Chondrocyte (in vitro differentiated cells): Measurements from ENCODE around the gene CHURC1. TPM values are rescaled to one million over a fixed set of nuclear protein-coding genes. Genes with fewer than 3 reads are reported as not detected.

Experiments used
- DNase-seq: peaks from one replicate; pipeline ENCODE4 v3.0.0; 2021; ENCODE audit warnings: mixed read lengths, low spot score
- H3K27ac Mint-ChIP-seq: one replicate; pipeline ENCODE4 v1.8.0; 2021; ENCODE audit warnings: mild to moderate bottlenecking, moderate library complexity, mixed read lengths; ENCODE audit not compliant: unreplicated experiment
- H3K27me3 Mint-ChIP-seq: 2 replicates; pipeline ENCODE4 v1.8.0; 2021; ENCODE audit warnings: low read depth, mixed read lengths
- H3K36me3 Mint-ChIP-seq: 2 replicates; pipeline ENCODE4 v1.8.0; 2021; ENCODE audit warnings: low read depth, mixed read lengths
- H3K4me1 Mint-ChIP-seq: 2 replicates; pipeline ENCODE4 v1.8.0; 2021; ENCODE audit warnings: low read depth, mild to moderate bottlenecking, mixed read lengths
- H3K4me3 Mint-ChIP-seq: one replicate; pipeline ENCODE4 v1.8.0; 2021; ENCODE audit warnings: mild to moderate bottlenecking, moderate library complexity, mixed read lengths; ENCODE audit not compliant: unreplicated experiment
- H3K9me3 Mint-ChIP-seq: 2 replicates; pipeline ENCODE4 v1.8.0; 2021; ENCODE audit warnings: low read depth, mixed read lengths
- total RNA-seq: library from RNA; stranded (reverse); gene quantifications from 3 replicates; pipeline ENCODE4 v1.2.1, GENCODE V29; 2021
- TF ChIP-seq, protein P1 (sequence below): fragments of 200-600 bp; sonication (generic); IDR thresholded peaks from 2 replicates; pipeline ENCODE4 v1.5.0; 2021; ENCODE audit warnings: antibody characterized with exemption, mild to moderate bottlenecking, moderate library complexity

CHURC1 gene
- total RNA-seq, 1 donor from 2014 or later, result 46.9 TPM

DNA sequence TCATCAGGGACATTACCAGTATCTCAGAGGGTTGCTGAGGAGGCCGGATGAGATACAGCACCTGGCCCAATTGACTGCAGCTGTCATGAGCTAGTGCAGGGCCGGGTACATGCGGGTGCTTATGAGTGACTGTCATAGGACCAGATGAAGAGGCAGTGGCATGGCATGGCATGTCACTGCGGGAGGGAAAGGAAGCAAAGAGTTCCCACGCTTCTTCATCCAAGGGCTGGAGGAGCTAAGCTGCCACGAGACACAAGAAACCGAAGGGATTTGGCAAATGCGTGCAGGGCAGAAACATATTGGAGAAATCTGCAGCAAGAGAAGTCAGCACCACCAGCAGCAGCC, 39.0 kb downstream of the CHURC1 start:
- no peaks in the 10 kb centered on the region for H3K9me3 Mint-ChIP-seq
- TF ChIP-seq, protein P1, sequence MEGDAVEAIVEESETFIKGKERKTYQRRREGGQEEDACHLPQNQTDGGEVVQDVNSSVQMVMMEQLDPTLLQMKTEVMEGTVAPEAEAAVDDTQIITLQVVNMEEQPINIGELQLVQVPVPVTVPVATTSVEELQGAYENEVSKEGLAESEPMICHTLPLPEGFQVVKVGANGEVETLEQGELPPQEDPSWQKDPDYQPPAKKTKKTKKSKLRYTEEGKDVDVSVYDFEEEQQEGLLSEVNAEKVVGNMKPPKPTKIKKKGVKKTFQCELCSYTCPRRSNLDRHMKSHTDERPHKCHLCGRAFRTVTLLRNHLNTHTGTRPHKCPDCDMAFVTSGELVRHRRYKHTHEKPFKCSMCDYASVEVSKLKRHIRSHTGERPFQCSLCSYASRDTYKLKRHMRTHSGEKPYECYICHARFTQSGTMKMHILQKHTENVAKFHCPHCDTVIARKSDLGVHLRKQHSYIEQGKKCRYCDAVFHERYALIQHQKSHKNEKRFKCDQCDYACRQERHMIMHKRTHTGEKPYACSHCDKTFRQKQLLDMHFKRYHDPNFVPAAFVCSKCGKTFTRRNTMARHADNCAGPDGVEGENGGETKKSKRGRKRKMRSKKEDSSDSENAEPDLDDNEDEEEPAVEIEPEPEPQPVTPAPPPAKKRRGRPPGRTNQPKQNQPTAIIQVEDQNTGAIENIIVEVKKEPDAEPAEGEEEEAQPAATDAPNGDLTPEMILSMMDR, result no peak
- H3K27ac Mint-ChIP-seq, result no peak overlapping the region
- no peaks in the 10 kb centered on the region for H3K27me3 Mint-ChIP-seq
- no peaks in the 10 kb centered on the region for H3K4me1 Mint-ChIP-seq
- no peak overlapping the region for H3K4me3 Mint-ChIP-seq
- peaks cover 18% of the 10 kb centered on the region for H3K36me3 Mint-ChIP-seq
- DNase-seq, result no peak

DNA sequence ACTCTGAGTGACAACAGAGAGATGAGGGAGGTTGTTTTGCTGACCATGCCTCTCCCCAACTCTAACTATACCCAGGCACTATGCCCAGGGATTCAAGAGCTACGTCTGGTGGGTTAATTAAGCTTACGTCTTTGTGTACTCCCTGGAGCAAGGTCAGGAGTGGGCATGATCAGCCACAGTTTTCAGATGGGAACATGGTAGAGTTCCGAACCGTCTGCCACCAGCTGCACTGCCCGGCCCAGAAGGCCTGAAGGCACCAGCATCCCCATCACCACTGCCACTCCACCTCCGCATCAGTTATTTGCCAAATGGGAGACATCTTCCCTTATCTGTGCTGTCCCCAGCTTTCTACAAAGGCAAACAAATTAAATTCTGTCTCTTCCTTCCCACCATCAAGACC, 39.4 kb downstream of the CHURC1 start:
- Mint-ChIP-seq H3K4me3 (no peak overlapping the region), H3K27ac (no peak overlapping the region), H3K27me3 (no peaks in the 10 kb centered on the region), H3K36me3 (peaks cover 16% of the 10 kb centered on the region), H3K9me3 (no peaks in the 10 kb centered on the region), H3K4me1 (no peaks in the 10 kb centered on the region)
- TF ChIP-seq, protein P1, result no peak
- no peak for DNase-seq

DNA sequence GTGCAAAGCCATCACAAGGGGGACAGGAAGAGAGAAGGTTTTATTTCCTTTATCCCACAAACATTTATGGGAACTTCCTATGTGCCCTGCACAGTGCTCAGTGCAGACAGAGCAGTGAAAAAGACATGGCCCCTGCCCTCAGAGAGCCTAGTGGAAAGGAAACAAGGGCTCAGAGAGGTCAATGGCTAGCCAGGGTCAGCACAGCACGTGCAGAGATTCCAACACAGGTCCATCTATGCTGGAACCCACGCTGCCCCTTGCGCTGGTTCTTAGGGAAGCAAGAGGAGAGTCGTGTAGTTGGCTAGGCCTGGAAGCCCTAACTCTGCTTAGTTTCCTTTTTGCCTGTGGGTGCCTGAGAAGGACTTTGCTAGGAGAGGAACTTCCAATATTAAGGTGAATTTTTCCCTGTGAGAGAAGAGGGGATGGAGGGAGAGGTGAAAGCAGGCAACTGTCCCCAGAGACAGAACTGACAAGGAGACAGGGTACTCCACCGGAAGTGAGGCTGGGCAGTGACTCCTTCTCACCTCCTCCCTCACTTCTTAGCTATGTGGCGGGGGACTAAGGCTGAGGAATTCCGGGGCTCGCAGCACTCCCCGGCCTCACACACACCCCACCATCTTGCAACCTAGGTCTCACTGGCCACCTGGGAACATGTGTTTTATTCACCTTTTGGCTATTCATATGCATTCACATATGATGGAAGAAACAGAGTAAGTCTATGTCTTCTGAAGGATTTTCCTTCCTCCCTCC, 40.4 kb downstream of the CHURC1 start:
- Mint-ChIP-seq H3K4me3 (no peak overlapping the region), H3K27me3 (no peaks in the 10 kb centered on the region)

DNA sequence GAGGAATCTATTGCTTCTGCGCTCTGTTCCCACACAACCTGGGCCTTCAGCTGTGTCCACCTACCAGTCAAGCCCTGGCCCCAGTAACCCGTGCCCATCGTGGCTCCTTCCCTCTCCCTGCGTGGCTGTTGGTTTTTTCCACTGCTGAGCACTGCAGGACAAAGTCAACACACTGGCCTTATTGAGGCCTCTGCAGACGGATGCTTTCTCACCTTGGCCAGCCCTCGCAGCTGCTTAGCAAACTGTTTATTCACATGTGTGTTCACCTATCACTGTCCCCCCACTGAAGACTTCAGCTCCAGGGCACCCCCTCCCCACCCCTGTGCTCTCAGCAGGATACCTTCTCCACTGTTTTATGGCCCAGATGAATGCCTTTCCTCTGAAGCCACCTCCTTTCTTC, 41.0 kb downstream of the CHURC1 start:
- H3K27ac Mint-ChIP-seq, result no peak overlapping the region

More for the DNA sequence above, 40.4 kb downstream of the CHURC1 start:
- Mint-ChIP-seq H3K9me3 (no peaks in the 10 kb centered on the region), H3K4me1 (no peaks in the 10 kb centered on the region), H3K36me3 (peaks cover 14% of the 10 kb centered on the region), H3K27ac (no peak overlapping the region)
- DNase-seq, result no peak
- TF ChIP-seq, protein P1, result no peak

DNA sequence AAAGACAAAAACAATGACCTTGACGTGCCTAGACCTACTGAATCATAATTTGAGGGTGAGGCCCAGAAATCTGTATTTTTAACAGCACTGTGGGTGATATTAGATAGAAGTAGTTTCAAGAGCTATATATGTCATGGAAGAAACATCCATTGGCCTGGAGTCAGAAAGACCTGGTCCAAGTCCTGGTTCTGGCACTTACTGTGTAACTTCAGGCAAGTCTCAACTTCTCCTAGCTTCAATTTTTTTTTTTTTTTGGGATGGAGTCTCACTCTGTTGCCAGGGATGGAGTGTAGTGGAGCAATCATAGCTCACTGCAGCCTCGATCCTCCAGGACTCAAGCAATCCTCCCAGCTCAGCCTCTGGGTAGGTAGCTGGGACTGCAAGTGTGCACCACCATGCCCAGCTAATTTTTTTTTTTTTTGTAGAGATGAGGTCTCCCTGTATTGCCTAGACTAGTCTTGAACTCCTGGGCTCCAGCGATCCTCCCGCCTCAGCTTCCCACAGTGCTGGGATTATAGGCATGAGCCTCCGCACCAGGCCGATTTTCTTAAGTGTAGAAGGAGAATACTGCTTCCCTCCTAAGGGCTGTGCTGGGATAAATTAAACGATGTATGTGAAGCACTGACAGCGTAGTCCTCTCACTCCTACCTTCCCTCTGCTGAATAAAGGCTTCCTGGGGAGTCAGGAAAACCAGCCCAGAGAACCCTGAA, 42.6 kb downstream of the CHURC1 start:
- no peaks in the 10 kb centered on the region for H3K27me3 Mint-ChIP-seq
- H3K4me1 Mint-ChIP-seq, result peaks cover 13% of the 10 kb centered on the region
- no peaks in the 10 kb centered on the region for H3K9me3 Mint-ChIP-seq
- peaks cover 5% of the 10 kb centered on the region for H3K36me3 Mint-ChIP-seq
- DNase-seq, result no peak
- H3K4me3 Mint-ChIP-seq, result no peak overlapping the region
- no peak overlapping the region for H3K27ac Mint-ChIP-seq
- TF ChIP-seq, protein P1, result no peak

More for the DNA sequence above, 41.0 kb downstream of the CHURC1 start:
- H3K27me3 Mint-ChIP-seq, result no peaks in the 10 kb centered on the region
- peaks cover 12% of the 10 kb centered on the region for H3K36me3 Mint-ChIP-seq
- peaks cover 5% of the 10 kb centered on the region for H3K4me1 Mint-ChIP-seq
- no peak overlapping the region for H3K4me3 Mint-ChIP-seq
- DNase-seq, result no peak
- H3K9me3 Mint-ChIP-seq, result no peaks in the 10 kb centered on the region
- TF ChIP-seq, protein P1, result no peak
